ENCODE measurements around the gene BEX5.
"Not testable (repeated sequence)": the region's sequence is repeated elsewhere in the genome, so short reads cannot be mapped to it uniquely, and the experiment has no call there.

BEX5 gene

GRCh38 chrX:102155806-102156179, at the start of gene BEX5:
BEX5 (minus strand) TSS chrX:102155977; CDS start chrX:102154265, 1,712 bp downstream.
- DNase-seq (ENCODE audit: low spot score) = peak; percentile 84

GRCh38 chrX:102185967-102186720, 30.4 kb upstream of the BEX5 start:
- no peak for DNase-seq (ENCODE audit: low spot score)

- DNase-seq (ENCODE audit: low spot score) = peak; percentile 3
These were observed 624 bp downstream of the BEX5 start for GRCh38 chrX:102154900-102155805.

GRCh38 chrX:102154218-102154860, 1.4 kb downstream of the BEX5 start:
- DNase-seq (ENCODE audit: low spot score) = peak; percentile 7

- DNase-seq (ENCODE audit: low spot score) = peak; percentile 1
These were observed 13.5 kb downstream of the BEX5 start, which contains the start of gene TCEAL6 for GRCh38 chrX:102142274-102142673. TCEAL6 (minus strand) TSS chrX:102142481.

- not testable (repeated sequence) for DNase-seq (ENCODE audit: low spot score)
These were observed 14.1 kb downstream of the BEX5 start for GRCh38 chrX:102141631-102142030.

- DNase-seq (ENCODE audit: low spot score) = not testable (repeated sequence)
These were observed 14.9 kb downstream of the BEX5 start for GRCh38 chrX:102140876-102141275.

GRCh38 chrX:102138064-102138463, 17.7 kb downstream of the BEX5 start:
- DNase-seq (ENCODE audit: low spot score) = no peak

GRCh38 chrX:102129473-102129872, 26.3 kb downstream of the BEX5 start:
- peak; percentile 7 for DNase-seq (ENCODE audit: low spot score)

- peak; percentile 4 for DNase-seq (ENCODE audit: low spot score)
These were observed 28.9 kb downstream of the BEX5 start for GRCh38 chrX:102126863-102127262.

- not testable (repeated sequence) for DNase-seq (ENCODE audit: low spot score)
These were observed 29.5 kb downstream of the BEX5 start for GRCh38 chrX:102126080-102126818.

GRCh38 chrX:102125436-102125835, 30.3 kb downstream of the BEX5 start, which contains the start of gene TCEAL2:
TCEAL2 (plus strand) TSS chrX:102125679; CDS start chrX:102126831, 1,152 bp downstream.
- peak; percentile 40 for DNase-seq (ENCODE audit: low spot score)

GRCh38 chrX:102125014-102125413, 30.8 kb downstream of the BEX5 start:
- DNase-seq (ENCODE audit: low spot score) = not testable (repeated sequence)

GRCh38 chrX:102115748-102116147, 40.0 kb downstream of the BEX5 start:
- no peak for DNase-seq (ENCODE audit: low spot score)

GRCh38 chrX:102113367-102113766, 42.4 kb downstream of the BEX5 start:
- no peak for DNase-seq (ENCODE audit: low spot score)
